GM12873 (cell line): ENCODE results near the gene PTPRU.

Experiments
- CTCF ChIP-seq: IDR thresholded peaks from 2 replicates; pipeline ENCODE4 v1.5.1; 2012; ENCODE audit warnings: low read depth, mild to moderate bottlenecking, moderate library complexity, low read length, control low read depth; ENCODE audit not compliant: insufficient read depth; ENCODE audit errors: missing control alignments

The PTPRU gene

GRCh38 chr1:29247571-29248273, 11.4 kb downstream of the PTPRU start:
- no peak for TF ChIP-seq CTCF

- no peak for TF ChIP-seq CTCF
These were observed 12.1 kb downstream of the PTPRU start for GRCh38 chr1:29248409-29248808.

- no peak for TF ChIP-seq CTCF
These were observed 12.9 kb downstream of the PTPRU start for GRCh38 chr1:29249170-29249691.

- no peak for TF ChIP-seq CTCF
These were observed 13.7 kb downstream of the PTPRU start for GRCh38 chr1:29249951-29250581.

GRCh38 chr1:29251164-29252124, 15.1 kb downstream of the PTPRU start:
- no peak for TF ChIP-seq CTCF

- no peak for TF ChIP-seq CTCF
These were observed 16.9 kb downstream of the PTPRU start for GRCh38 chr1:29253180-29253579.

- TF ChIP-seq CTCF: no peak
These were observed 18.0 kb downstream of the PTPRU start for GRCh38 chr1:29254346-29254745.
